GM19467 (cell line): Measurements from ENCODE around the gene RUNX2.

Experiments
- ATAC-seq: cut with Tn5 transposase; IDR thresholded peaks from one replicate; pipeline ENCODE4 v1.9.1; 2021; ENCODE audit warnings: mild to moderate bottlenecking, moderate library complexity; ENCODE audit not compliant: unreplicated experiment

The RUNX2 gene

GRCh38 chr6:45505470-45505869, 177.3 kb downstream of the RUNX2 start:
- no peak for ATAC-seq

GRCh38 chr6:45507186-45507585, 179.1 kb downstream of the RUNX2 start:
- no peak for ATAC-seq

GRCh38 chr6:45509426-45509825, 181.3 kb downstream of the RUNX2 start:
- ATAC-seq: no peak

GRCh38 chr6:45512717-45513116, 184.6 kb downstream of the RUNX2 start:
- no peak for ATAC-seq

GRCh38 chr6:45513213-45513618, 185.1 kb downstream of the RUNX2 start:
- ATAC-seq: no peak

GRCh38 chr6:45513843-45514242, 185.7 kb downstream of the RUNX2 start:
- no peak for ATAC-seq

- no peak for ATAC-seq
Measured at GRCh38 chr6:45514454-45515230, 186.5 kb downstream of the RUNX2 start.

GRCh38 chr6:45518013-45518720, 190.0 kb downstream of the RUNX2 start:
- no peak for ATAC-seq

GRCh38 chr6:45521226-45521625, 193.1 kb downstream of the RUNX2 start:
- no peak for ATAC-seq

- ATAC-seq: no peak
Measured at GRCh38 chr6:45522486-45522885, 194.4 kb downstream of the RUNX2 start.

- no peak for ATAC-seq
Measured at GRCh38 chr6:45527210-45527609, 199.1 kb downstream of the RUNX2 start.

- ATAC-seq: no peak
Measured at GRCh38 chr6:45531999-45532595, 204.0 kb downstream of the RUNX2 start.

GRCh38 chr6:45532721-45533210, 204.6 kb downstream of the RUNX2 start:
- ATAC-seq: no peak

GRCh38 chr6:45533386-45533785, 205.3 kb downstream of the RUNX2 start:
- ATAC-seq: no peak

- no peak for ATAC-seq
Measured at GRCh38 chr6:45535933-45536332, 207.8 kb downstream of the RUNX2 start.

GRCh38 chr6:45537539-45537938, 209.4 kb downstream of the RUNX2 start:
- no peak for ATAC-seq

GRCh38 chr6:45538641-45539547, 210.8 kb downstream of the RUNX2 start:
- no peak for ATAC-seq

GRCh38 chr6:45540375-45540920, 212.3 kb downstream of the RUNX2 start:
- ATAC-seq: no peak

GRCh38 chr6:45541934-45542333, 213.8 kb downstream of the RUNX2 start:
- no peak for ATAC-seq
